Activated T-helper 17 cell treated with anti-CD3 and anti-CD28 coated beads, Interleukin-2, amount 50 U/mL, for 72 hours (primary cell): Measurements from ENCODE around the gene DGCR8. TPM values are rescaled to one million over a fixed set of nuclear protein-coding genes. Genes with fewer than 3 reads are reported as not detected.

Experiments
- ATAC-seq: fragments of 150-1000 bp; cut with Tn5 transposase; replicated peaks from 2 replicates; pipeline ENCODE4 v1.10.0; 2021; ENCODE audit warnings: mild to moderate bottlenecking, moderate library complexity
- H3K27ac Mint-ChIP-seq: one replicate; pipeline ENCODE4 v1.8.0; 2022; ENCODE audit warnings: mixed read lengths
- H3K27me3 Mint-ChIP-seq: one replicate; pipeline ENCODE4 v1.8.0; 2022; ENCODE audit warnings: mixed read lengths
- H3K36me3 Mint-ChIP-seq: one replicate; pipeline ENCODE4 v1.8.0; 2022; ENCODE audit warnings: low read depth, mild to moderate bottlenecking, mixed read lengths
- H3K4me1 Mint-ChIP-seq: one replicate; pipeline ENCODE4 v1.8.0; 2022; ENCODE audit warnings: mixed read lengths
- H3K4me3 Mint-ChIP-seq: one replicate; pipeline ENCODE4 v1.8.0; 2022; ENCODE audit warnings: mild to moderate bottlenecking, mixed read lengths
- H3K9me3 Mint-ChIP-seq: one replicate; pipeline ENCODE4 v1.8.0; 2022; ENCODE audit warnings: mixed read lengths
- total RNA-seq, 2 donors: library from RNA; stranded (reverse); gene quantifications; one replicate each; pipeline ENCODE4 v1.2.3, GENCODE V29; 2022

The DGCR8 gene
- total RNA-seq, 2 donors from 2014 or later: 42.8 to 43.2 TPM

GRCh38 chr22:20087319-20088262, 7.5 kb downstream of the DGCR8 start:
- H3K36me3 Mint-ChIP-seq: peaks cover 76% of the 10 kb centered on the region

GRCh38 chr22:20088263-20088648, 8.2 kb downstream of the DGCR8 start:
- no peak for ATAC-seq
- H3K9me3 Mint-ChIP-seq: no peaks in the 10 kb centered on the region
- no peaks in the 10 kb centered on the region for H3K27me3 Mint-ChIP-seq
- no peak overlapping the region for H3K27ac Mint-ChIP-seq
- H3K4me3 Mint-ChIP-seq: no peak overlapping the region
- peaks cover 82% of the 10 kb centered on the region for H3K36me3 Mint-ChIP-seq
- peaks cover 27% of the 10 kb centered on the region for H3K4me1 Mint-ChIP-seq

More at GRCh38 chr22:20087319-20088262, 7.5 kb downstream of the DGCR8 start:
- ATAC-seq: no peak
- Mint-ChIP-seq H3K27ac (peak overlapping the region; percentile 39), H3K4me1 (peaks cover 34% of the 10 kb centered on the region), H3K9me3 (no peaks in the 10 kb centered on the region), H3K4me3 (no peak overlapping the region), H3K27me3 (no peaks in the 10 kb centered on the region)

- Mint-ChIP-seq H3K9me3 (no peaks in the 10 kb centered on the region), H3K36me3 (peaks cover 94% of the 10 kb centered on the region), H3K27ac (no peak overlapping the region), H3K4me1 (peaks cover 16% of the 10 kb centered on the region), H3K4me3 (no peak overlapping the region), H3K27me3 (no peaks in the 10 kb centered on the region)
- no peak for ATAC-seq
These were observed 9.4 kb downstream of the DGCR8 start for GRCh38 chr22:20089226-20089976.

GRCh38 chr22:20089977-20090729, 10.1 kb downstream of the DGCR8 start:
- no peak for ATAC-seq
- peaks cover 13% of the 10 kb centered on the region for H3K4me1 Mint-ChIP-seq
- H3K27me3 Mint-ChIP-seq: no peaks in the 10 kb centered on the region
- H3K4me3 Mint-ChIP-seq: no peak overlapping the region
- no peaks in the 10 kb centered on the region for H3K9me3 Mint-ChIP-seq
- H3K36me3 Mint-ChIP-seq: peaks cover 99% of the 10 kb centered on the region
- no peak overlapping the region for H3K27ac Mint-ChIP-seq

DNA sequence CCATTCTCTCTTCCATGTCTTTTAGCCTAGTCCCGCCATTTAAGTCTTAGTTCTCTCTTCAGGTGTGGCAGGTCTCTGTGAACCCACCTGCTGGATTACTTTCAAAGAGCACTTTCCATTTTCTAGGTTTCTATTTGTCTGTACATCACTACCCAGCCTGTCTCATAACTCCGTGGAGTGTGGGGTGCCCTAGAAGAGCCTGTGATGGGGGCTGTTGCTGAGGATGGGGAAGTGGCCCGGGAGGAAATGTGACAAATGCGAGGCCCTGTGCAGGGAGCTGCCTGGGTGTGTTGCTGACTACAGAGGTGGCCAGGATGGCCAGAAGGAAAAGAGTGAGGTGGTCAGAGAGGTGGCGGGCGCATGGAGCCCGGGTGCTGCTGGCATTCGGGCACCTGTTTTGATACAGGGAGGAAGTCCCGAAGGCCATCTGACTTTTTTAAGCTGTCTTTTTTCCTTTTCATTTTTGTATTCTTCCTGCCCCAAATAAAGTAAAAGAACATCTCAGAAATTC, 10.7 kb downstream of the DGCR8 start:
- Mint-ChIP-seq H3K4me3 (no peak overlapping the region), H3K36me3 (peaks cover 99% of the 10 kb centered on the region), H3K4me1 (peaks cover 17% of the 10 kb centered on the region), H3K9me3 (no peaks in the 10 kb centered on the region), H3K27me3 (no peaks in the 10 kb centered on the region), H3K27ac (peak overlapping the region; percentile 6)
- ATAC-seq: peak; percentile 38

DNA sequence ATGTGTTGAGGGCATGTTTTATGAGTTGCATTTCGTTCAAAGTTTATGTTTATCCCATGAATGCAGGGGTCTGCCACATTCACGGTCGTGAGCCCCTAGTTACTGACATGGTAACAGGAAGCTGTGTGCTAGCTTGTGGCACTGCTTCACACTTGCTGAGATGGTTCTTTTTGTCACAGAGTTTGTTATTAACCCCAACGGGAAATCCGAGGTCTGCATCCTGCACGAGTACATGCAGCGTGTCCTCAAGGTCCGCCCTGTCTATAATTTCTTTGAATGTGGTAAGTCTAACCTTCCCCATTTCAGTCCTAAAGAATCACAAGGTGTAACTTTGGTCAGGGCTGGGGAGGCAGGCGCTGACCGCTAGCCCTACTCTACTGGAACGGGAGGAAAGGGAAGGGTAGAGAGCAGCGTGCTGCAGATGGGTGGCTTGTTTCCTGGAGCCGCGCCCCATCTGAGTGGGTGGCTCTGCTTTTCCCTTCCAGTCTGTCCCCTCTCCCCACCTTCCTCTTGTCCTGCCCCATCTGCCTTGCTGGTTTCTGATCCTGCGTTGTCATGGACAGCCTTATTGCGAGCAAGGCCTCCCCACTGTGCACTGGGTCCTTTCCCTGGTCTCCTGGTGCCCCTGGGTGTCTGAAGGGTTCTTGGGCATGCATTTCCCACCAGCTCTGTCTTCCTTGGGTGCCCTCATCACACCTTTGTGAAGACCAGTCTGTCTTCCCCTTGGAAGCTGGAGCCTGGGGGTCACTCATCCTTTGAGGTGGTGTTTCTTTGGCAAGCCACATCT, 11.8 kb downstream of the DGCR8 start:
- H3K27ac Mint-ChIP-seq: no peak overlapping the region
- no peak overlapping the region for H3K4me3 Mint-ChIP-seq
- H3K4me1 Mint-ChIP-seq: peaks cover 12% of the 10 kb centered on the region
- ATAC-seq: no peak
- H3K36me3 Mint-ChIP-seq: peaks cover 99% of the 10 kb centered on the region
- H3K27me3 Mint-ChIP-seq: no peaks in the 10 kb centered on the region
- no peaks in the 10 kb centered on the region for H3K9me3 Mint-ChIP-seq

DNA sequence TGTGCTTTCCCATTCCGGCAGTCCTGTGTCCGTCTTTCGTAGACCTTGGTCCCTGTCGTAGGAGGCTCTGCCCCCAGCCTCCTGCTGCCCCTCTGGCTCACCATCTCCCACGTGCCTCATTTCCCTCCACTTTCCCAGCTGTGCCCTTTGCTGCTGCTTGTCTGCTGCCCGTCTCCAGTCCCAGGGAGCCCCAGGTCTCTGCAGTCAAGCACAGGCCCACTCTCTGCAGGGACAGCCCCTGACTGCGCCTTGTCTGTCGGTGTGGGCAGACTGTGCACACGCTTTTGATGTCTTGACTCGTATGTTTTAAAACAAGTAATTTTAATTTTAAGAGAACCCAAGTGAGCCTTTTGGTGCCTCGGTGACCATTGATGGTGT, 12.4 kb downstream of the DGCR8 start:
- no peak overlapping the region for H3K27ac Mint-ChIP-seq
- ATAC-seq: no peak
- H3K4me1 Mint-ChIP-seq: peaks cover 12% of the 10 kb centered on the region
- no peaks in the 10 kb centered on the region for H3K27me3 Mint-ChIP-seq
- H3K4me3 Mint-ChIP-seq: no peak overlapping the region
- H3K36me3 Mint-ChIP-seq: peaks cover 99% of the 10 kb centered on the region
- no peaks in the 10 kb centered on the region for H3K9me3 Mint-ChIP-seq

DNA sequence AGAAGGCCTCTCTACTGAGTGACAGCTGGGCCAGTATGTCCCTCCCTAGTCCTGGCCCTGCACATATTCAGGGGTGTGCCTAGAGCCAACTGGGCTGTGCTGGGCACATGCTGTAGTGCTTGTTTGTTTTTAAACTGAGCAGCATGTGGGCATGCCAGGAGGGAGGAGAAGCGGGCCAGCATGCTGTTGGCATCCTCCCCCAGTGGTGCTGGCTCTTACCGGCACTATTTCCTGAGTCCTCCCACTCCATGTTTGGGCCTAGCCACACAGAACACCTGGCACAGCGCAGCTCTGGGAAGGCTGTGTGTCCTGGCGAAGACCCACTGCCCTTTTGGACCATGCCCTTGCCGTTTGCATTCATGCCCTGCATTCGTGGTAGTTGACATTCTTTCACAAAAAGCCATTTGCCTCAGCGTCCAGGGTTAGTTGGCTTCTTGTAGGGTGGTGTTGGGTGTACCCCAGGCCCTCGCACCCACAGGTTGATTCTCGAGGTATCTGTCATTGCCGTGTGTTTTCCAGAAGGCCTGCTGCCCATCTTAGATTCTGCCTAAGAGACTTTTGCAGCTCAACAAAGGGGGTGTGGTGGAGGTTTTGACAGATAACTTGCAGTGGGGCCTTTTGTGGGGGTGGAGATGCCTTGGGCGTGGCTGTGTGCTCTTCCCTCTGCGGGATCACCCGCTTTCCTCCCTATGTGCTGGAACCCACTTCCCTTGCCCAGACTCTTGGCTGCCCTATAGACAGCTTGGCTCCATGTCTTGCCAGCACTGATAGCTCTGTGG, 13.6 kb downstream of the DGCR8 start:
- H3K4me1 Mint-ChIP-seq: peaks cover 12% of the 10 kb centered on the region
- peaks cover 100% of the 10 kb centered on the region for H3K36me3 Mint-ChIP-seq
- no peaks in the 10 kb centered on the region for H3K27me3 Mint-ChIP-seq
- H3K4me3 Mint-ChIP-seq: no peak overlapping the region
- ATAC-seq: no peak
- H3K27ac Mint-ChIP-seq: peak overlapping the region; percentile 20
- no peaks in the 10 kb centered on the region for H3K9me3 Mint-ChIP-seq

- no peak for ATAC-seq
- H3K27ac Mint-ChIP-seq: peak overlapping the region; percentile 20
- H3K4me1 Mint-ChIP-seq: peaks cover 12% of the 10 kb centered on the region
- no peaks in the 10 kb centered on the region for H3K9me3 Mint-ChIP-seq
- peaks cover 100% of the 10 kb centered on the region for H3K36me3 Mint-ChIP-seq
- H3K4me3 Mint-ChIP-seq: no peak overlapping the region
- H3K27me3 Mint-ChIP-seq: no peaks in the 10 kb centered on the region
These were observed 14.3 kb downstream of the DGCR8 start for GRCh38 chr22:20094197-20094807.

GRCh38 chr22:20095521-20095920, 15.5 kb downstream of the DGCR8 start:
- H3K9me3 Mint-ChIP-seq: no peaks in the 10 kb centered on the region
- peaks cover 12% of the 10 kb centered on the region for H3K4me1 Mint-ChIP-seq
- ATAC-seq: peak; percentile 46
- peaks cover 99% of the 10 kb centered on the region for H3K36me3 Mint-ChIP-seq
- H3K27ac Mint-ChIP-seq: peak overlapping the region; percentile 80
- H3K27me3 Mint-ChIP-seq: no peaks in the 10 kb centered on the region
- peak overlapping the region; percentile 42 for H3K4me3 Mint-ChIP-seq

DNA sequence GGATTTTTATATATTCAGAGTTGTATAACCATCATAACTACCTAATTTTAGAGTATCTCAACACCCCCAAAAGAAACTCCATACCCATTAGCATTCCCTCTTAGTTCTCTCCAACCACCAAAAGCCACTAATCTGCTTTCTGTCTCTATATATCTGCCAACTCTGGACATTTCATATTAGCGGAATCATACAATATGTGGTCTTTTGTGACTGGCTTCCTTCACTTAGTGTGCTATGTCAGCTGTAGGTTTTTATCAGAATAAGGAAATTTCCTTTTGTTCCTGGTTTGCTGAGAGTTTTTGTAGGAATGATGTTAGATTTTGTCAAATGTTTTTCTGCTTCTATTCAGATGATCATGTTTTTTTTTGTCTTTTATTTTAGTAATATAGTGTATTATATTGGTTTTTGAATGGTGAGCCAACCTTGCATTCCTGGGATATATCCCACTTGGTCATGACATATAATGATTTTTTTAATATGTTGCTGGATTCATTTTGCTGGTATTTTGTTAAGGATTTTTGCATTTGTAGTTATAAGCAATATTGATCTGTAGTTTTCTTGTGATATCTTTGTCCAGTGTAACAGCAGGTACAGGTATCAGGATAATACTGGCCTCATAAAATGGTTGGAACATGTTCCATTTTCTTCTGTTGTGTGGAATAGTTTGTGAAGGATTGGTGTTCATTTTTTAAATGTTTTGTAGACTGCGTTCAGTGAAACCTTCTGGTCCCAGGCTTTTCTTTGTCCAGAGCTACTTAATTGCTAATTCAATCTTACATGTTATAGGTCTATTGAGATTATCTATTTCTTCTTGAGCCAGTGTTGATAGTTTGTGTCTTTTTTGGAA, 16.8 kb downstream of the DGCR8 start:
- no peaks in the 10 kb centered on the region for H3K27me3 Mint-ChIP-seq
- no peak for ATAC-seq
- H3K4me1 Mint-ChIP-seq: peaks cover 17% of the 10 kb centered on the region
- H3K36me3 Mint-ChIP-seq: peaks cover 95% of the 10 kb centered on the region
- H3K27ac Mint-ChIP-seq: peak overlapping the region; percentile 49
- H3K4me3 Mint-ChIP-seq: no peak overlapping the region
- H3K9me3 Mint-ChIP-seq: no peaks in the 10 kb centered on the region

DNA sequence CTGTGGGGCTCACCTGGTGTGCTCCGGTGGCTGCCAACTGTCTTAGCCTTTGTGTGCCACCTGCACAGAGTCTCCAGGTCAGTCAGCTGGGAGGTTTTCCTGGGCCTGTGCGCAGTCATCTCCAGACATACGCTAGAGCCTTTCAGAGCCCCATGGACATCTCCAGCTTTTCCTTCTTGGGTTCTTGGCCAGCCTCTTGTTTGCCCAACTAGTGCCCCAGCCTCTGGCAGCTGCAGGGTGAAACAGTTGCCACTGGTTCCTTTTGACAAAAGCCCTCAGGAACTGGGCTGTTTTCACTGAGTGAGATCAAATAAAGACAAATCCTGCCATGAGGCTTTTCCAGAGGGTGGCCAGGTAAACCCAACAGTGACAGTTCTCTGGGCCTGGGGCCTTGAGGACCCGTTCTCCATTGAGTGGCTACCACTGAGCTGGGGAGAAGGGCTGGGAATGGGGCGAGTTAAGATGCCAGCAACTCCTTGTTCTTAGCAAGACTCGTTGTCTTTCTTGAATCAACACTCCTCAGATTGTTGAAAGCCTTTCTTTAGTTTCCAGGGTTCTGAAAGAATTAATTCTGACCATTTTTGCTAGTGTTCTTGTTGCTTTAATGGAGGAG, 19.2 kb downstream of the DGCR8 start:
- H3K27me3 Mint-ChIP-seq: no peaks in the 10 kb centered on the region
- no peak for ATAC-seq

More for the DNA sequence above, 19.2 kb downstream of the DGCR8 start:
- peaks cover 22% of the 10 kb centered on the region for H3K4me1 Mint-ChIP-seq
- H3K4me3 Mint-ChIP-seq: peak overlapping the region; percentile 81
- H3K27ac Mint-ChIP-seq: peak overlapping the region; percentile 87
- no peaks in the 10 kb centered on the region for H3K9me3 Mint-ChIP-seq
- peaks cover 91% of the 10 kb centered on the region for H3K36me3 Mint-ChIP-seq
